DOHH2 (cell line): ENCODE results near the gene CEACAM4.

Source experiments
- EZH2phosphoT487 ChIP-seq: fragments of 200-600 bp; sonication (generic); IDR thresholded peaks from 2 replicates; pipeline ENCODE4 v1.6.1; 2017; ENCODE audit warnings: borderline replicate concordance, mild to moderate bottlenecking, antibody characterized with exemption, low read length, moderate library complexity, mixed read lengths
- TF ChIP-seq, protein P1 (sequence below): fragments of 200-600 bp; sonication (generic); IDR thresholded peaks from one replicate; pipeline ENCODE4 v1.5.1; 2014; ENCODE audit warnings: antibody characterized with exemption, mild to moderate bottlenecking, low read depth, low read length; ENCODE audit not compliant: poor library complexity, severe bottlenecking

DNA sequence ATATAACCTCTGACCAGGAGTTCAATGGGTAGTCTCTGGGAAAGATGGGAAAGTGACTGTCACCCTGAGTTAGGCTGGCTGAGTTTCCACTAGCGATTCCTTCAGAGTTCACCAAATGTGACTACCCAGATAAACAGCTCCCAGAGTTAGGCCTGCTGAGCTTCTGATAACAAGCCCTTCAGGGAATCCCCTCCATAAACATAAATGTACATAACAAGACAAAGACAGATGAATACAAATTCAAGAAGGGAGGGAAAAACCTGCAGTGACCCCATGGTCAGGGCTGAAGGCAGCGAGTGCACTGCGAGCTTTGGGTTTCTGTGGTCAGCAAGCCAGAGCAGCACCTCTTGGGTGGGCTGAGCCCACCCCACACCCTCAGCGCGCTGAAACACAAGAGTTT, 25.4 kb upstream of the CEACAM4 start:
- TF ChIP-seq, protein P1, sequence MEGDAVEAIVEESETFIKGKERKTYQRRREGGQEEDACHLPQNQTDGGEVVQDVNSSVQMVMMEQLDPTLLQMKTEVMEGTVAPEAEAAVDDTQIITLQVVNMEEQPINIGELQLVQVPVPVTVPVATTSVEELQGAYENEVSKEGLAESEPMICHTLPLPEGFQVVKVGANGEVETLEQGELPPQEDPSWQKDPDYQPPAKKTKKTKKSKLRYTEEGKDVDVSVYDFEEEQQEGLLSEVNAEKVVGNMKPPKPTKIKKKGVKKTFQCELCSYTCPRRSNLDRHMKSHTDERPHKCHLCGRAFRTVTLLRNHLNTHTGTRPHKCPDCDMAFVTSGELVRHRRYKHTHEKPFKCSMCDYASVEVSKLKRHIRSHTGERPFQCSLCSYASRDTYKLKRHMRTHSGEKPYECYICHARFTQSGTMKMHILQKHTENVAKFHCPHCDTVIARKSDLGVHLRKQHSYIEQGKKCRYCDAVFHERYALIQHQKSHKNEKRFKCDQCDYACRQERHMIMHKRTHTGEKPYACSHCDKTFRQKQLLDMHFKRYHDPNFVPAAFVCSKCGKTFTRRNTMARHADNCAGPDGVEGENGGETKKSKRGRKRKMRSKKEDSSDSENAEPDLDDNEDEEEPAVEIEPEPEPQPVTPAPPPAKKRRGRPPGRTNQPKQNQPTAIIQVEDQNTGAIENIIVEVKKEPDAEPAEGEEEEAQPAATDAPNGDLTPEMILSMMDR, result no peak
- no peak for TF ChIP-seq EZH2phosphoT487
